ENCODE results near the gene PPP1CA.

GRCh38 chr11:67401495-67402191 lies at the start of gene PPP1CA:
- TF ChIP-seq CTCF (conservative IDR thresholded peaks at IDR 0.05 in 1 of 2, IDR thresholded peaks at IDR 0.05 in 1 of 2; ENCODE audit: low read depth in 1 of 2, low read length in 2 of 2) (no peak), EZH2 (IDR thresholded peaks at IDR 0.05; ENCODE audit: low read length, missing control alignments) (no peak)

All from fibroblast of lung (primary cell).